Lower leg skin (tissue), 4 donors: ENCODE data around the gene NMNAT2. TPM values are rescaled to one million over a fixed set of nuclear protein-coding genes. Genes with fewer than 3 reads are reported as not detected.

Experiments used
- DNase-seq, 2 donors: peaks; one replicate each; pipeline ENCODE4 v3.0.0-alpha.2; 2019; ENCODE audit warnings: low spot score in 2 of 2
- H3K4me3 ChIP-seq: fragments of 200-600 bp; sonication (generic); 2 replicates; pipeline ENCODE4 v1.5.1; 2017; ENCODE audit warnings: mild to moderate bottlenecking, low read depth; ENCODE audit not compliant: poor library complexity, severe bottlenecking
- POLR2A ChIP-seq, 2 donors: fragments of 450-650 bp; IDR thresholded peaks; one replicate each; pipeline ENCODE4 v1.6.1; 2016 to 2017; ENCODE audit warnings: antibody characterized with exemption in 2 of 2, mild to moderate bottlenecking in 1 of 2, moderate library complexity in 1 of 2
- WGBS, 2 donors: methylation state at CpG; one replicate each; pipeline ENCODE4 v1.1.5; 2018; 5-methylcytosine and 5-hydroxymethylcytosine counted together
- intact Hi-C: fragments of 100-400 bp; cut with DNase I; formaldehyde crosslinking; loops from one replicate; pipeline ENCODE4 v1.15.0; 2023; ENCODE audit warnings: low total_unique reads
- total RNA-seq, 4 donors: library from RNA; depleted of rRNA; stranded (reverse); fragments of >200 nt; gene quantifications; one replicate each; pipeline ENCODE4 v1.1.0, GENCODE V29; 2016
- TF ChIP-seq, protein P1 (sequence below), 3 donors: fragments of 450-650 bp; IDR thresholded peaks; one replicate each; pipeline ENCODE4 v1.5.1; 2016; ENCODE audit warnings: antibody characterized with exemption in 3 of 3, mild to moderate bottlenecking in 3 of 3, moderate library complexity in 2 of 3

The NMNAT2 gene
- total RNA-seq, 4 donors from 2014 or later = 0.23 to 0.34 (median 0.34) TPM; not detected in 1

DNA sequence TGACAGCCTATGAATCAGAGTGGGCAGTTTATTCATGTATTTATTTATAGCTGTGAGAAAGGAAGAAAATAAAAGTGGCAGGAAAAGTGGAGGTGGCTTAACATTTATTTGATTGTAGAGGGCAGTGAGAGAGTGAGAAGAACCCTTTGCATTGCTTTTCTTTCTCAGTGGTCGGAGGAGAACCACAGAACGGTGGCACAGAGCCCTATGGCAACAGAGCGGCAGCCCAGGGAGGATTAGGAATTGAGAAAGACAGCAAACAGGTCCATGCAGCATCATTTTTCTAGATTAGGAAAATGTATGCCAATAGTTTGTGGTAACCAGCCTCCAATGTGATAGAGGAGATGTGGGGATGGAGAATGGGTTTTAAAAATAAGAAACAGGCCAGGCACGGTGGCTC is 53.1 kb downstream of the NMNAT2 start:
- H3K4me3 ChIP-seq = no peak overlapping the region
- no peak for DNase-seq
- TF ChIP-seq, protein P1, sequence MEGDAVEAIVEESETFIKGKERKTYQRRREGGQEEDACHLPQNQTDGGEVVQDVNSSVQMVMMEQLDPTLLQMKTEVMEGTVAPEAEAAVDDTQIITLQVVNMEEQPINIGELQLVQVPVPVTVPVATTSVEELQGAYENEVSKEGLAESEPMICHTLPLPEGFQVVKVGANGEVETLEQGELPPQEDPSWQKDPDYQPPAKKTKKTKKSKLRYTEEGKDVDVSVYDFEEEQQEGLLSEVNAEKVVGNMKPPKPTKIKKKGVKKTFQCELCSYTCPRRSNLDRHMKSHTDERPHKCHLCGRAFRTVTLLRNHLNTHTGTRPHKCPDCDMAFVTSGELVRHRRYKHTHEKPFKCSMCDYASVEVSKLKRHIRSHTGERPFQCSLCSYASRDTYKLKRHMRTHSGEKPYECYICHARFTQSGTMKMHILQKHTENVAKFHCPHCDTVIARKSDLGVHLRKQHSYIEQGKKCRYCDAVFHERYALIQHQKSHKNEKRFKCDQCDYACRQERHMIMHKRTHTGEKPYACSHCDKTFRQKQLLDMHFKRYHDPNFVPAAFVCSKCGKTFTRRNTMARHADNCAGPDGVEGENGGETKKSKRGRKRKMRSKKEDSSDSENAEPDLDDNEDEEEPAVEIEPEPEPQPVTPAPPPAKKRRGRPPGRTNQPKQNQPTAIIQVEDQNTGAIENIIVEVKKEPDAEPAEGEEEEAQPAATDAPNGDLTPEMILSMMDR (IDR thresholded peaks at IDR 0.05) = no peak
- TF ChIP-seq POLR2A (IDR thresholded peaks at IDR 0.05) = no peak
- intact Hi-C loops = no loop called here
- WGBS, 2 donors = 89% methylated on average over 4 of the region's 4 CpGs

DNA sequence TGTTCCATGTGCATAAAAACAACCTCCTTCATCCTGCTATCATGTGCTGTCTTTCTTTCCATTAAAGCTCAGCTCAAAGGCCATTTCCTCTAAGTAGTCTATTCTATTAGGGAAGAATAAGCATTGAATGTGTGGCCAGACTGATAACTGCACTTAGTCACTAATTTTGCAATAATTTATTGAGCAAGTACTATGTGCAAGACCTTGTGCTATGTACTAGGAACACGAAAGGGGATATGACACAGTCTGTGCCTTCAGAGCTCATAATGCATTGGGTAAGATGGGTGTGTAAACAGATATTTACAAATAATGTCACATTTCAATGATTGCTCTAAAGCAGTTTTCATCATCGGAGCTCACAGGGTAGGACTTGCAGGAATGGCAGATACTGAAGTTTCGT is 54.2 kb downstream of the NMNAT2 start:
- 79 to 92% methylated on average over 3 of the region's 3 CpGs for WGBS, 2 donors
- intact Hi-C loops = no loop called here
- TF ChIP-seq, protein P1 (IDR thresholded peaks at IDR 0.05) = no peak
- TF ChIP-seq POLR2A (IDR thresholded peaks at IDR 0.05) = no peak
- DNase-seq = no peak
- no peak overlapping the region for H3K4me3 ChIP-seq

DNA sequence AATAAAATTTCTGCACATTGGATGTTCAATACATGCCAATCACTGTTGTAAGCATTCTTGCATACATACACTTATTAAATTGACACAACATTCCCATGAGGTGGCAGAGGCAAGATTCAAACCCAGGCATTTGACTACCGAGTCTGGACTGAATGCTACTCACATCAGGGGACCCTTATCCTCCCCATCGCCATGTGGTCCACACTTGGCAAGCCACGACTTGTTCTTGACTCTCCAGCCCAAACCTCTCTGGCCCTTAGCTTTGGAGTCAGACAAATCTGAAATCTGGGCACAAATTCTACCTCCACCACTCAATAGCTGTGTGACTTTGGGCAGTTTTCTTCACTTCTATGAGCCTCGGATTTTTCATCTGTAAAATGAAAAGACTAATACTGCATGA is 57.1 kb downstream of the NMNAT2 start:
- no peak for DNase-seq
- TF ChIP-seq, protein P1 (IDR thresholded peaks at IDR 0.05) = no peak
- TF ChIP-seq POLR2A (IDR thresholded peaks at IDR 0.05) = no peak
- intact Hi-C loops = no loop called here
- WGBS, 2 donors = 50 to 57% methylated on average over 4 of the region's 4 CpGs
- no peak overlapping the region for H3K4me3 ChIP-seq

DNA sequence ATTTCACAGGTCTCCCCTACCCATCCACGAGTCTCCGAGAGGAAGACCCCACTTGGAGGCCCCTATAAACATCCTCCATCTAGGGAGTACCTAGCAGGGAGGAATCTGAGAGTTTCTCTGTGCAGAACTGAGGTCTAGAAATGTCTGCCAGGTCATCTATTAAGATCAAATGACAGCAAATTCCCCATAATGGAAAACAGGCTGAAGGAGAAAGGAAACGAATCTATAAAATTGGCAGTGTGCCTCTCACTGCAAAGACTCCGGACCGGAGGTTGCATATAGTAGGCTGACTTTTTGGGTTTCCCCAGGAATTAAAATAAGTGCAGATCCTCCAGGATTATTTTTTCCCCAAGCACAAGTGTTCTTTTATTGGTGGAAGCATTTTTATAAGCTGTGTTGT is 57.7 kb downstream of the NMNAT2 start:
- WGBS, 2 donors = 37% methylated on average over 5 of the region's 5 CpGs
- TF ChIP-seq, protein P1 (IDR thresholded peaks at IDR 0.05) = no peak
- no peak for TF ChIP-seq POLR2A (IDR thresholded peaks at IDR 0.05)
- no peak for DNase-seq
- H3K4me3 ChIP-seq = no peak overlapping the region
- intact Hi-C loops = no loop called here

DNA sequence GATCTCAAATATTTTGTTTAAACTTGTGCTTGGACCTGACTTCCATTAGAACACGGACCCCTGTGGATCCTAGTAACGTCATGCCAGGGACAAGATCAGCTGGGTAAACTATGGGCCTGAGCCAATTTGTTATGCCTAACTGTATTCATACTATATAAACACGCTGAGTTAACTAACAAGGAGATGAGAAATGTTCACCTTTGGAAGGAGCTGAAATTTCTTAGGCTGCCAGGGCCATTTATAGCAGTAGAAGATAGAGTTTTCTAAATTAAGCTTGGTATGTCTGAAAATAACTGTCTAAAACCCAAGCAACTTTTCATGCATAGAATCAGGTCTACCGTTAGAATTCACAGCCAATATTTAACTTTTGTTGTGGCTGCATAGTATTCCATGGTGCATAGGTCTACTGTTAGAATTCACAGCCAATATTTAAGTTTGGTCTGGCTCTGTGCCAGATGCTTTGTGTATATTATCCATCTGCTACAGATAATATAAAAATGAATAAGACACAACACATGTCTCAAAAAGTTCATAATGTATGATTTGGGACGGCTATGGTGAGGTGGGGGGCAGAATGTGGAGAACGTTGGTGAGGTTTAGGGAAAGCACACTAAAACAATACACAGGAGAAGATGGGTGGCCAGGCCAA is 61.5 kb downstream of the NMNAT2 start:
- DNase-seq = no peak
- no peak overlapping the region for H3K4me3 ChIP-seq
- TF ChIP-seq, protein P1 (IDR thresholded peaks at IDR 0.05) = no peak
- no peak for TF ChIP-seq POLR2A (IDR thresholded peaks at IDR 0.05)
- 75 to 86% methylated on average over 6 of the region's 6 CpGs for WGBS, 2 donors
- intact Hi-C loops = no loop called here

DNA sequence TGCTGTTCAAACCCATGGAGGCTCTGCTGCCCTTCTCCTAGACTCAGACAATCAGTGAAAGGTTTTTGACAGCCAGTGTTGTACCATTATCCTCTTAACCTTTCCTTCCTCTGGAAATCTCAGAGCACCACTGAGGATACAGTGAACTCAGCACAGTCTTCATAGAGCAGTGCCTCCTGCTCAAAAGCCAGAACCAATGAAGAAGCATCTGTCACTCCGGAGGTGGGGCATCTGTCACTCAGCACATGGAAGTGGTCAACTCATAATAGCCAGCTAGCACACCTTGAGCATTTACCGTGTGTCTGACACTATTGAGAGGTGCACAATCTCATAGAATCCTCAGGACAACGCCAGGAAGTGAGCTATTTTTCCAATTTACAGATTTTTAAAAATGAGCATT is 62.4 kb downstream of the NMNAT2 start:
- intact Hi-C loops = no loop called here
- 90 to 97% methylated on average over 3 of the region's 3 CpGs for WGBS, 2 donors
- H3K4me3 ChIP-seq = no peak overlapping the region
- TF ChIP-seq, protein P1 (IDR thresholded peaks at IDR 0.05) = no peak
- no peak for TF ChIP-seq POLR2A (IDR thresholded peaks at IDR 0.05)
- no peak for DNase-seq
